ENCODE measurements around the gene NUDCD3. TPM values are rescaled to one million over a fixed set of nuclear protein-coding genes. Genes with fewer than 3 reads are reported as not detected.

NUDCD3 gene
- polyA plus RNA-seq, 3 donors from 2014 or later = 43.3 to 60.4 (median 56.3) TPM

GRCh38 chr7:44408596-44408995 lies 81.9 kb downstream of the NUDCD3 start:
- Mint-ChIP-seq H3K9me3 (no peaks in the 10 kb centered on the region), H3K27me3 (ENCODE audit: low read depth in 3 of 3) (peaks cover 0 to 4% (median 2%) of the 10 kb centered on the region in 3 donors), H3K4me1 (peaks cover 3 to 4% of the 10 kb centered on the region in 2 donors), H3K36me3 (peaks cover 5 to 28% (median 20%) of the 10 kb centered on the region in 3 donors), H3K4me3 (no peak overlapping the region), H3K27ac (no peak overlapping the region)
- DNase-seq = no peak

DNA sequence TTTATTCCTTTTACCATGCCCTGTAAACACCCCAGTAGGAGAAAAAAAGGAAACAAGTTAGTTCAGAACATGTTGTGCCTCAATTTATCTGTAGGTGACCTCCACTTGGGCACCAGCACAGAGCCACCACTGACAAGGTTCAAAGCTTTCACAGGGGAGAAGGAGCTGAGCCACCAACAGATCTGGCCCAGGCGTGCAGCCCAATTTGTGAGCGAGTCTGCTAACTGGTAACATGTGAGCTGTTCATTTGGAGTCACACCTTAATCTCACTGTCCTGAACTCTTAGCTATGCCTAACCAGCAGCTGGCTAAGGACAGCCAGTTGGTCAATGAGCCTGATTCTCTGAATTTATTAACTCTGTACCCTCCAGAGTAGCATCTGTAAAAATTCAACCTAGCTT lies 86.7 kb downstream of the NUDCD3 start:
- DNase-seq = no peak
- Mint-ChIP-seq H3K27me3 (ENCODE audit: low read depth in 3 of 3) (peaks cover 0 to 5% (median 0%) of the 10 kb centered on the region in 3 donors), H3K4me1 (peaks cover 0 to 1% of the 10 kb centered on the region in 2 donors), H3K27ac (no peak overlapping the region), H3K9me3 (no peaks in the 10 kb centered on the region), H3K36me3 (peaks cover 6 to 20% (median 7%) of the 10 kb centered on the region in 3 donors), H3K4me3 (no peak overlapping the region)

GRCh38 chr7:44403176-44403759 lies 87.2 kb downstream of the NUDCD3 start:
- DNase-seq = no peak
- H3K4me1 Mint-ChIP-seq = peaks cover 5% of the 10 kb centered on the region in 2 donors
- no peaks in the 10 kb centered on the region for H3K9me3 Mint-ChIP-seq
- peaks cover 6 to 24% (median 7%) of the 10 kb centered on the region in 3 donors for H3K36me3 Mint-ChIP-seq
- no peak overlapping the region for H3K4me3 Mint-ChIP-seq
- peaks cover 0 to 5% (median 0%) of the 10 kb centered on the region in 3 donors for H3K27me3 Mint-ChIP-seq (ENCODE audit: low read depth in 3 of 3)
- H3K27ac Mint-ChIP-seq = peak overlapping the region in 1 of 6 donors; percentile 57

GRCh38 chr7:44402401-44403060 lies 87.9 kb downstream of the NUDCD3 start:
- no peak for DNase-seq
- Mint-ChIP-seq H3K27me3 (ENCODE audit: low read depth in 3 of 3) (peaks cover 0 to 5% (median 2%) of the 10 kb centered on the region in 3 donors), H3K36me3 (peaks cover 6 to 28% (median 7%) of the 10 kb centered on the region in 3 donors), H3K9me3 (no peaks in the 10 kb centered on the region), H3K27ac (peak overlapping the region in 1 of 6 donors; percentile 57), H3K4me3 (no peak overlapping the region), H3K4me1 (peaks cover 6 to 8% of the 10 kb centered on the region in 2 donors)

- no peak overlapping the region for H3K27ac Mint-ChIP-seq
- H3K4me3 Mint-ChIP-seq = no peak overlapping the region
- H3K27me3 Mint-ChIP-seq (ENCODE audit: low read depth in 3 of 3) = peaks cover 0 to 5% (median 2%) of the 10 kb centered on the region in 3 donors
- H3K4me1 Mint-ChIP-seq = peaks cover 6 to 8% of the 10 kb centered on the region in 2 donors
- DNase-seq = no peak
- peaks cover 6 to 28% (median 7%) of the 10 kb centered on the region in 3 donors for H3K36me3 Mint-ChIP-seq
- no peaks in the 10 kb centered on the region for H3K9me3 Mint-ChIP-seq
These were observed 88.8 kb downstream of the NUDCD3 start for GRCh38 chr7:44401692-44402091.

DNA sequence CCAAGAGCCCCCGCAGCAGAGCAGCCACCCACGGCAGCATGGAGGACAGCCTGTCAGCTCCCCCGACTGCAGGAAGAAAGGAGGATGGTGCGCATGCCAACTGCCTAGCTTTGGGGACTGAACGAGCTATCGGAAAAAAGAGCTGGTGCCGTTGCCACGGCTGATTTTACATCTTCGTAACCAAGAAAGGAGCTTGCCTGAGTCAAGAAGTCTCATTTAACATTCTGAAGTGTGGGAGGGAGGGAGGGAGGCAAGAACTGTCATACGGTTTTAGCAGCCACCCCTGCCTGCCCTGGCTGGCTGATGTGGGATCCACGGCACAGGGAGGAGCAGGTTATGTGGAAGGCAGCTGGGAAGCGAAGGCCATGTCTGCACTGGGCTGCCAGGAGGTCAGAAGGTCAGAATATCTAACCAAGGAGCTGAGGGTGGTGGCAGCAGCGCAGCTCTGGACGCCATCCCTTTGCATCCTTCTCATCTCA lies 90.4 kb downstream of the NUDCD3 start:
- no peak for DNase-seq
- Mint-ChIP-seq H3K27me3 (ENCODE audit: low read depth in 3 of 3) (peaks cover 0 to 2% (median 1%) of the 10 kb centered on the region in 3 donors), H3K4me3 (no peak overlapping the region), H3K4me1 (peaks cover 8% of the 10 kb centered on the region in 2 donors), H3K9me3 (no peaks in the 10 kb centered on the region), H3K27ac (peak overlapping the region in 1 of 6 donors; percentile 31), H3K36me3 (peaks cover 4 to 31% (median 6%) of the 10 kb centered on the region in 3 donors)

DNA sequence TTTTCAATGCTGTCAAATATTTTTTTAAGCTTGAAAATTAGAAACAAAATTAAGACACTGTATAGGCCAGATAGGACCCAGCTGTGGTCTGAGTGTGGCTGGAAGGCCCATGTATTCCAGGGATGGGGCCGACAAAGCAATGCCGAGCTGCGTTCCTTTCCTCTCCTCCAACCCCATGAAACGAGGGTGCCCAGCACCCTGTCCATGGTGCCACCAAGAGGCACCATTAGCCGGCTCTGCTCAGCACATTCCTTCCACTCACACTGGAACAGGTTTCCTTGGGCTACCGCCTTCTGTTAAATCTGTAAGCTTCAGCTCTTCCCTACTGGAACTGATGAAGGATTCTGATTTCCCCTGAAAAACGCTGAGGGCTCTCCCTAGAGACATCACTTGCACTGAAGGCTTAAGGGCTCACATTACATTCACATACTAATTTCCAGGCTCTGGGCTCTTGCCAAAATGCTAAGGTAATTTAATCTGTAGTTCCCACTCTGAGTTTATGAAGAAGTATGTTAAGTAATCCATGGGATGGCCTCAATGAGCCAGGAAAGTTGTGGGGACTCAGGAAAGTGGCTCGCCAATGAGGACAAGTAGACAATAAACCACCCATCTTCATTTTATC lies 91.4 kb downstream of the NUDCD3 start:
- Mint-ChIP-seq H3K27ac (no peak overlapping the region), H3K9me3 (no peaks in the 10 kb centered on the region), H3K4me1 (peaks cover 8% of the 10 kb centered on the region in 2 donors), H3K4me3 (no peak overlapping the region), H3K36me3 (peaks cover 4 to 31% (median 6%) of the 10 kb centered on the region in 3 donors), H3K27me3 (ENCODE audit: low read depth in 3 of 3) (peaks cover 0 to 2% (median 1%) of the 10 kb centered on the region in 3 donors)
- DNase-seq = no peak

GRCh38 chr7:44398511-44398911 lies 91.9 kb downstream of the NUDCD3 start:
- Mint-ChIP-seq H3K9me3 (no peaks in the 10 kb centered on the region), H3K4me3 (no peak overlapping the region), H3K4me1 (peaks cover 8% of the 10 kb centered on the region in 2 donors), H3K36me3 (peaks cover 4 to 27% (median 6%) of the 10 kb centered on the region in 3 donors), H3K27me3 (ENCODE audit: low read depth in 3 of 3) (peaks cover 0 to 2% (median 1%) of the 10 kb centered on the region in 3 donors), H3K27ac (no peak overlapping the region)
- DNase-seq = no peak

DNA sequence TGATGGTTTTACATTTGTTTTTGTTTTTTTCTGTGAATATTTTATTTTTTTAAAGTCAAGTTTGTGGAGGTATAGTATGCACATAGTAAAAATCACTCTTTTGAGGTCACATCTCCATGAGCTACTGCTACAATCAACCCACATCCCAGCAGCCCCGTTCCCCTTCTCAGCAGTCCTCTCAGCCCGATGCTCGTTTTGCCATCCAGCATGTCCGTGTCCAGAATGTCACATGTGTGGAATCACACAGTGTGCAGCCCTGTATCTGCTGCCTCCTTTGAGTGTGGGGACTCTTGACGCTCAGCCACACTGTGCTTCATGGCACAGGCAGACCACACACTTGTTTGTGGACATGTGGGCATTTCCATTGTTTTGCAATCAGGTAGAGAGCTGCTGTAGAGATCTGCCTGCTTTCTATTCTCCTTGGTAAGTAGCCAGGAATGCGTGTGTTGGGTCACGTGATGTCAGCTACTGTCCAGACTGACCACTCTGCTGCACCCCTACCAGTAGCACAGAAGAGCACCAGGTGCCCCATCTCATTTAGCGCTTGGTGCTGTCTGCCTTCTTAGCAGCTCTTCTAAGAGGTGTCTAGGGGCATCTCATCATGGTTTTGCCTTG lies 93.4 kb downstream of the NUDCD3 start:
- peaks cover 0 to 17% (median 4%) of the 10 kb centered on the region in 3 donors for H3K36me3 Mint-ChIP-seq
- H3K4me1 Mint-ChIP-seq = peaks cover 8% of the 10 kb centered on the region in 2 donors
- no peak overlapping the region for H3K4me3 Mint-ChIP-seq
- no peak for DNase-seq
- H3K9me3 Mint-ChIP-seq = no peaks in the 10 kb centered on the region
- H3K27me3 Mint-ChIP-seq (ENCODE audit: low read depth in 3 of 3) = peaks cover 0 to 4% (median 2%) of the 10 kb centered on the region in 3 donors
- H3K27ac Mint-ChIP-seq = peak overlapping the region in 2 of 6 donors; percentile 17 to 64

DNA sequence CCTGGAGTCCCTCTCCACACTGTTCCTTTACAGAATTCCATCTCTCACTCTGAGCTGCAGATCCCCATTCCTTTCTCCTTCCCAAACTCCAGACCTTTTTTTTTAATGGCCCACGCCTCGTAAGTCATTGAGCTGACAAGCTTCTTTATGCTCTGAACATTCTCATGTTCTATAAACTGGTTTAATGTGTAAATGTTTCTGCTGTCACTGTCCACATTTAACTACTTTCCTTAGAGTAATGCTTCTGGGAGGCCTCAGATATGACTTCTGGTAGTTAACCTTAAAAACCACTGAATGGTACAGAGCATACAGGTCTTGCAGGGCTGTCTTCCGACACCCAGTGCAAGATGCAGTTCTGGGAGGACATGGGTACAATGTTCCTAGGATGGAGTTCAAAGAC lies 94.0 kb downstream of the NUDCD3 start:
- no peaks in the 10 kb centered on the region for H3K9me3 Mint-ChIP-seq
- H3K27me3 Mint-ChIP-seq (ENCODE audit: low read depth in 3 of 3) = peaks cover 0 to 4% (median 2%) of the 10 kb centered on the region in 3 donors
- peaks cover 0 to 21% (median 4%) of the 10 kb centered on the region in 3 donors for H3K36me3 Mint-ChIP-seq
- no peak for DNase-seq
- peak overlapping the region in 3 of 6 donors; percentile 0 to 66 (median 21) for H3K27ac Mint-ChIP-seq
- peaks cover 8% of the 10 kb centered on the region in 2 donors for H3K4me1 Mint-ChIP-seq
- H3K4me3 Mint-ChIP-seq = no peak overlapping the region

- Mint-ChIP-seq H3K4me1 (peaks cover 8% of the 10 kb centered on the region in 2 donors), H3K4me3 (no peak overlapping the region), H3K27ac (no peak overlapping the region), H3K9me3 (no peaks in the 10 kb centered on the region), H3K36me3 (peaks cover 4 to 29% (median 7%) of the 10 kb centered on the region in 3 donors), H3K27me3 (ENCODE audit: low read depth in 3 of 3) (peaks cover 0 to 4% (median 2%) of the 10 kb centered on the region in 3 donors)
- no peak for DNase-seq
These were observed 95.4 kb downstream of the NUDCD3 start for GRCh38 chr7:44395067-44395466.

DNA sequence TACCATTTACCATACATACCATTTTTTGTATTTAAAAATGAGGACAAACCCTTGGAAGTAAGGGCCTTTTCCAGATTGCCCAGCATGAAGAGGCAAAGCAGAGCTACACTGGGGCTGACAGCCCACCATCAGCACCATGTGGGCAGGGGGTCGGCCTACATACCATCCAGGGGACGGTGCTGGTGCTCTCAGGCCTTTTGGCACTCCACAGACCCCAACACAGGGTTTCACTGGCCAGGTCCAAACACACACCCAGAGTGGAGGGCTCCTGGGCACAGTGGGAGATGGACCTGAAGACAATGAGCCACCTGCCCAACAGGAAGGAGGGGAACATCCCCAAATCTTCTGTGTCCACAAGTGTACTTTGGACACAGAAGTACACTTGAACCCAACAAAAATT lies 95.8 kb downstream of the NUDCD3 start:
- Mint-ChIP-seq H3K36me3 (peaks cover 4 to 28% (median 7%) of the 10 kb centered on the region in 3 donors), H3K4me3 (no peak overlapping the region), H3K4me1 (peaks cover 6 to 8% of the 10 kb centered on the region in 2 donors), H3K27me3 (ENCODE audit: low read depth in 3 of 3) (peaks cover 0 to 4% (median 2%) of the 10 kb centered on the region in 3 donors), H3K27ac (no peak overlapping the region), H3K9me3 (no peaks in the 10 kb centered on the region)
- DNase-seq = no peak

DNA sequence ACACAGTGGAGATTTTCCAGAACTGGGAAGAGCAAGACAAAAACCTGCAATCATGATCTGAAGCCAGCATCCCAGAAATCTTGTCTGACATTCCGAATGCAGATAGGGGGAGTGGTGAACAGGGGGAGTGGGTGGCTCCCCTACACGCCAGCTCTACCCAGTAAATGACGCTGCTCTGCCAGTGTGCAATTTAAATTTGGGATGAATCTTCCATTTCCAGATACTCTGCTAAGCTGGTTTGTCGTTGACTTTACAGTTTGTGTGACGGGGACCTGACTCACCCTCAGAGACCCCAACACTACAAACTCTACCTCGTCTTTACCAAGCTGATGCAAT lies 96.4 kb downstream of the NUDCD3 start:
- no peak overlapping the region for H3K4me3 Mint-ChIP-seq
- no peaks in the 10 kb centered on the region for H3K9me3 Mint-ChIP-seq
- H3K27me3 Mint-ChIP-seq (ENCODE audit: low read depth in 3 of 3) = peaks cover 0 to 3% (median 2%) of the 10 kb centered on the region in 3 donors
- DNase-seq = no peak
- no peak overlapping the region for H3K27ac Mint-ChIP-seq
- H3K36me3 Mint-ChIP-seq = peaks cover 0 to 27% (median 7%) of the 10 kb centered on the region in 3 donors
- H3K4me1 Mint-ChIP-seq = peaks cover 6 to 8% of the 10 kb centered on the region in 2 donors
